Colon (tissue), 2 donors: ENCODE data around the gene EIF4E3.

ENCODE experiments used
- FAIRE-seq: peaks from 2 replicates; lab custom pipeline; 2012; peaks lifted over from hg19 to GRCh38; lab: Jason Lieb, UNC
- donor health status: control.
- donor health status: control.

The EIF4E3 gene

DNA sequence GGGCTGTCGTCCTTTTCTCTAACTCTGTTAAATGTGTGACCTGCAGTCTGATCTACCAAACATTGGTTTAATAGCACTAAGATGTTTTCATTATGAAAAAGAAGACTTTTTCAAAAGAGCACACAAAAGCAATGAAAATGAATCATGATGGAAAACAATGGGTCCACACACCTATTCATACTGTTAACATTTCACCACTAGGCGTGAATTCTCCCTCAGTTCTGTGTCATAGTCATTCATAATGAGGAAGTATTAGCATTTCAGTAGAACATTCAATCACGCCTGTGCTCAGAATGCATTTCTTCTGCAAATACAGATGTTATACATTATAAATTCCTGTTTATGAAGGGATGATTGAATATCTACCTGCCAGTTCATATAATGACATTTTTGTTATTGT is 35.9 kb downstream of the EIF4E3 start:
- FAIRE-seq: no peak

DNA sequence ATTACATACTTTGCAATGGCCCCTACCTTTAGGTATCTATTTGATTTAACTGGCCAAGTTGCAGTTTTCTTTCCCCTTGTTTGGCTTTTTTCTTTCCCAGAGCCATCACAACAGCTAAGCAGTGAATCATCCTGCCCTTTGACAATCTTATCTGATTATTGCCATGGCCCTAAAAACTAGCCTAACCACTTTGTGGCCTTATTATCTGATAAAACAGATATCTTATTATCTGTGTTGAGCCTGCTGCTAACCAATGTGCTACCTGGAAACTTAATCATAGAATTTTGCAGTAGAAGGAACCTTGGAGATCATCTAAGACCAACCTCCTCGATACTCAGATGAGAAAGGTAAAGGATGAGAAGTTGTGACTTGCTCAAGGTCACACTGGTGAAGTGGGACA is 37.1 kb downstream of the EIF4E3 start:
- FAIRE-seq: no peak

DNA sequence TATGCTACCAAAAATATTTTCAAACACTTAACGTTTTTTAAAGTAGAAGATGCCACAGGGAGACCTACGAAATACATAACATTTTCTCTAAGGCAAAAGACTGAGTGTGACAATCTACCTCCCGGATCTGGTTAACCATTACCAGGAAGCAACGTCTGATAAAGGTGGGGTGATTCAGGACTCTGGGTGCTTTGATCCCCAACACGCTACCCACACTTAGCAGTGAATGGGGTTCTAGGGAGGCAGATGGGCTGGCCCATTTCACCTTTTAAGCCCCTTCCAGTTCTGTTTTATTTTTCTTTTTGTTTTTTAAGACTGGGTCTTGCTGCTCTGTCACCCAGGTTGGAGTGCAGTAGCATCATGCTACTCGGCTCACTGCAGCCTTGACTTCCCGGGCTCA is 39.5 kb downstream of the EIF4E3 start:
- no peak for FAIRE-seq

DNA sequence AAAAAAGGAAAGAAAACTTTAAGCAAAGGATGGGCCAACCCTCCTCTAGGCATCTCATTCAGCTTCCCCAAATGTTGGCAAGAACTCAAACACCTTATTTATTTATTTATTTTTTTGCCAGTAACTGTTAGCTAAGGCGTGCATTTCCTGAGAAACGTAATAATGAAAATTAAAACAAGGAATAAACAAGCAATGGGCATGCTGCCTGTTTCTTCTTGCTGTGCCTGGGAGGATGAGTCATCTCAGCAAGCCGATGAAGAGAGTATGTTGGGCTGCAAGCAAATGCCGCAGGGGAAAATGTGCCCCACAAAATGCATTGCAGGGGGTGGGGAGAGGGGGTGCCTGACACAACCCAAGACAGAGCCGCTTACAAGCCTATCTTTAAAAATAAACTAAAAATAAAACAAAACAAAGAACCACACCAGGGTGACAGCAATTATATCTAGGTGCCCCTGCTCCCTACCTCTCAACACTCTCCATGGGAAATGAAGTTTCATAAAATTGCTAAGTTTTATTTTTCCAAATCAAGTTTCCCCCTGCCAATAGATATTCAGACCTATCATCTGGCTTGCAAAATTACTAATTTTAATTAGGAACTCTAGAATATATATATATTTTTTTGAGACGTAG is 40.3 kb downstream of the EIF4E3 start:
- no peak for FAIRE-seq

DNA sequence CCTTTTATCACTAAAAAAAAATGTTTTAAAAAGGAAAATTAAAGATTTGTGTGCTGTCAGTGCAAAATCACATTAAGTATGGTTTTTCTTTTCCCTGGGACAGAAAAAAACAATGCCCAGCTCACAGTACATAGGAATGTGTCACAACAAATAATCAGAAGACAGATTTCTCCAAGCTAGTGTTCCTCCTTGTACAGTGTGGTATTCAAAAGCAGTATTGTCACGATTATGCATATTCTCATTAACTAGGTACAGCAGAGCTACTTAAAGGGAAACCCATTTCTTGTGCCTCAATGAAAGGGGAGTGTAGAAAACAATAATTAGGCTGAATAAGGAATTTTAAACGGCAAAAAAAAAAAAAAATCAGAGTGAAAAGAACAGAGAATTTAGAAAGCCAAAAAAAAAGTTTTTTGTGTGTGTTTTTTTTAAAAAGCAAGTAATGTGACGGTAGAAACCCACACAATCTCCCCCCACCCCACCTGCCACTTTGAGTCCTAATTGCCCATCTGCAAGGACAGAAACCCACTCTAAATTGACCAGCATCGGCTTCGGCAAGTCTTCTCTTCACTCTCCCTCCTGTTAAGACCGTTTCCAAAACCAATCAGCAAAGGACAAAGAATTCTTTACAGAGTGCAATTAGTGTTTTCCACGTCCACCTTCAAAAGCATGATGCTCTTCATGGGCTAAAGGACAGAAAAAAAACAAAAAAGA is 41.0 kb downstream of the EIF4E3 start:
- FAIRE-seq: no peak

DNA sequence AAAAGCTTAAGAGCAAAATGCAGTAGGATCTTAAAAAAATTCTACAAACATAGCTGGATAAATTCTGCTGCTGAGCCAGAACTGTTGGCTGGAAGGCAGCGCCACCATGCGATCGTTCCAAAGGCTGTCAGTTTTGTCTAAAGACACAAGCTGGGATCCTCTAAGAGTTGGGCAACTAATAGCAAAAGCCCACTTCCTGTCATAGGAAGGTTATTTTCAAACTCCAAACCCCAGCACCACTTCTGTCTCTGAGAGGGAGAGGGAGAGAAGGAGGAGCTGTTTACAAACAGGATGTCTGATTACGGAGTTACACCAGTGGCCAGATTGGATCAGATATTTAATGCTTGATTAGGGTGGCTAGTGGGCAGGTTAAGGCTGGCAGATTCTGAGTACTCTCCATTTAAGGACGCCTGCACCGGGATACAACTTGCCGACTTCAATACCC is 44.0 kb downstream of the EIF4E3 start:
- no peak for FAIRE-seq

DNA sequence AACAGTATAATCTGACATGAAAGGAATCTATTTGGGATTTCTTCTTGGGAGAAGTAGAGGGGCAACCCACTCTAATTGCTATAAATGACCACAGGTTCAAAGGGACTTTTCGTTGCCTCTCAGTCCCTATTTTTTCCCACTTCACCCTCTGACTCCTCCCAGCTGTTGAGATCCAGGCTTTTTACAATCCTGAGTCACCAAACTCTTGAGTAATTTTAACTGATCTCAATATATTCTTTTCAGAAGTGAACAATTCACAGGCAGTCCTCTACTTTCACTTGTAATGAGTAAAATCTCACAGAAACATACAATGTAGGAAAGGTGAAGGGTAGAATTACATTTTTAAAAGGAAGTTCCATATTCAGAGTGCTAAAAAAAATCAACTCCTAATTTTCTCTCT is 44.6 kb downstream of the EIF4E3 start:
- no peak for FAIRE-seq

DNA sequence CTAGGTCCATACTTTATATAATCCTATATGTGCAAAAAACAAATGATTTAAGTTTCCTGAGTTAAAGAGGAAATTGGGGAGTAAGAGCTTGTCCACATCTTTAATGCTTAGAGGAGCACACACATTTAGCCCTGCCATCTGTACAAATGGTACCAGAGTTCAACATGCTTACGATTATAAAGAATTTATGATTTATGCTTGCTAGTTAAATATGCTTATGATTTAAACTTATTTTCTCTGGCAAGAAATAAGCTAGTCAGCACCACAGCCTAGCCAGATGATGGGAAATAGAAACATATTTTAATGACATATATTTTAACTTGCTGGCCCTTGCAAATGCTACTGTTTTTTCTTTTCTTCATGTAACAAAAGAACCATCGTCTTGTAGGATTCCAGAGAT is 48.3 kb downstream of the EIF4E3 start:
- no peak for FAIRE-seq

DNA sequence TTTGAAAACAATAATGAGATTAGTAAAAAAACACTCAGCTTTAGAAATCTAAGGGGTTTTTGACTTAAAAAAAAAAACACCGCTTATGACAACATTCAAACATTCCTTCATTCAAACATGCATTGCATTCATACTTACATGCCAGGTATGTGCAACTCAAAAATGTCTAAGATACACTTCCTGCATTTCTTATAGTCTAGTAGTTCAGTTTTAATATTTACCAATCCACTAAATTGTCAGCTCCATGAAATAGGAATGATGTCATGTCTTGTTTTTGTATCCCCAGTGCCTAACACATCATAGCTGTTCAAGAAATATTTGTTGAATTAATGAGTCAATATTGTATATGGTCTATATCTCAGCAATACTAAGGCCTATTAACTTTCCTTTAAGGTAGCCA is 51.7 kb downstream of the EIF4E3 start:
- no peak for FAIRE-seq

DNA sequence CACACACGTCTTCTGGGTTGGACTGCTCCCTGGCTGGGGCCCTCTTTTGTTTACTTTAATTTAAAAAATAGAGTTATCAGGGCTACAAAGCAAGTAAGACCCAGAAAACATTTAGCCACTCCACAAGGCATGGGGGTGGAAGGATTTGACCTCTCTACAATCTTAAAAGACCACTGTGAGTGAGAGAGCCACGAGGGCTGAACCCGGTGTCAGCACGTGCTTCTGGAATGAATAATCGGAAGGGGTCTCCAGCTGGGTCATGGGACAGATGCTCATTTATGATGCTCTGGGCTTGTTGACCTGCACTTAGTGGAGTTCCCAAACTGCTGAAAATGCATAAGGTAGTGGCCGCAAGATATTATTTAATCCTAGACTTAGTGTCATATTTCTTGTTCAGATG is 52.4 kb downstream of the EIF4E3 start:
- no peak for FAIRE-seq

DNA sequence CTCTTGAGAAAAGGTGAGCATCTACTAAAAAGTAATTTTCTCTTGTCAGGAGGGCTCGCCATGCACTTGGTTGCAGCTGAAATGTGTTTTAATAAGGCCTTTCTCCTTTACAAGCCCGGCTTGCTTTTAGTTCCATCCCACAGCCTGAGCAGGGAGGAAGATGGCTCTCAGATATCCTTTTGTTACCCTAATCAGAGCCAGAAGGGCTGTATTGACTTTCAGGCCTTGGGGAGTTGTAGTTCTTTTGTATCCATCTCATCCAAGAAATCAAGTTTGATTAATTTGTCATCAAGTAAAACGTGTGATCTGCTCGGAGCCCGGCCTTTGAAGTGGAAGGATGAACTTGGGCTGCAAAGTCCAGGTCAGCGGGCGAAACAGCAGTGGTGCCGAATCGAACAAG is 52.9 kb downstream of the EIF4E3 start:
- FAIRE-seq: no peak

DNA sequence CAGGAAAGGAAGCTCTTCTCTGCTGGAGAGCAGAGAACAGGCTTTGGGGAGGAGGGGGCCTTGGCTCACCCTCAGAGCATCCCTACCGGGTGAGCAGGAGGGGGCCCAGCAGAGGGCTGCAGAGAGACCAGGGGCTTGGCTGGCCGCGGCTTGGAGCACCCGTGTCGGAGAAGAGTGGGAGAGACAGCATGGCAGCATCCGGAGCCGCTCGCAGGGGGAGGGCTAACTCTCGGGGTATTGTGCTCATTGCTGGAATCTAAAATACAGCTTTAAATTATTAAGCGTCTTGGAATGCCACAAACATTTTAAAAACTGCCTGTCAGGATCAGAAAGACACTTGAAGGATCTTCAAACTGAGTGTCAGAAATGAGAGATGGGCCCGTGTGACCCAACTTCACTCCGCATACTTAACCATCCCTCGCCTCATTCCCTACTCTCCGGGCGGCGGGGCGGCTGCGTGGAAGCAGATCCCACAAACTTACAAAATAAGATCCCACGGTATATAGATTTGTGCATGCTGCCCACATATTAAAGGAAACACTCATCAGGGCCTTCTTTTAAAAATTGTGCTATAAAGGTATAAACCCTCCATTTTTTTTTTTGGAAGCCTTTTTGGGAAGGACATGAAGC is 53.9 kb downstream of the EIF4E3 start:
- no peak for FAIRE-seq

DNA sequence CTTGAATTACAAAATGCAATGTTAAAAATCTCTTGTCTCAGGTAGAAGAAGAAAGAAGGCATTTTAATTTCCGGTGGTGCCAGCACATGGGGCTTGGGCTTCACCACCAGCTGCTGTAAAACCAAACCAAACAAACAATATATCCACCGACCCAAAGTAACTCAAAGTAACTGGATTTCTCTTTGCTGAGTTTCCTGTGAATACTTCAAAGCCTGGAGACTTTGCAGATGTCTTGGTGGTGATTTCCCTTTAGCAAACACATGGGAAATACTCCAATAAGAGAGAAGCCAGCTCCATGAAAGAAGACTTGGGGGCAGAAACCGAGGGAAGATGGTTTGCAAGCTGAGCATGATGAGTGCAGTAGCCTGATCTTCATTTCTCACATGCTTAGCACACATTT is 62.6 kb downstream of the EIF4E3 start:
- no peak for FAIRE-seq

DNA sequence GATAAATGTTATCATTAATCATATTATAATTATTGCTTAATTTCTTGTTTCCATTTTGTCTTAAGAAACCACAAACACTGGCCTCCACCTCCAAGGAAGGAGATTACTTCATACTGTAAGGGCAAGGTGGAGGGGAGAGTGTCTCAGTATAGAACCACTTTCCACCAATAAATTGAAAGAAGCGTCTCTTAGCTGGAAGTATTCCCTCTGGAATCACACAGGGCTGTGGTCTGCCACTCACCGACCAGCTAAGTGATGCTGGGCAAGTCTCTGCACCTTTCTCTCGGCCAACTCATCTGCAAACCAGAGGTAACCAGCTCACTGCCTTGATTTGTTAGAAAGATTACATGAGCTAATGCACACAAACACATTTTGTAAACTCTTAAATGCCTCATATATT is 63.1 kb downstream of the EIF4E3 start:
- FAIRE-seq: no peak

DNA sequence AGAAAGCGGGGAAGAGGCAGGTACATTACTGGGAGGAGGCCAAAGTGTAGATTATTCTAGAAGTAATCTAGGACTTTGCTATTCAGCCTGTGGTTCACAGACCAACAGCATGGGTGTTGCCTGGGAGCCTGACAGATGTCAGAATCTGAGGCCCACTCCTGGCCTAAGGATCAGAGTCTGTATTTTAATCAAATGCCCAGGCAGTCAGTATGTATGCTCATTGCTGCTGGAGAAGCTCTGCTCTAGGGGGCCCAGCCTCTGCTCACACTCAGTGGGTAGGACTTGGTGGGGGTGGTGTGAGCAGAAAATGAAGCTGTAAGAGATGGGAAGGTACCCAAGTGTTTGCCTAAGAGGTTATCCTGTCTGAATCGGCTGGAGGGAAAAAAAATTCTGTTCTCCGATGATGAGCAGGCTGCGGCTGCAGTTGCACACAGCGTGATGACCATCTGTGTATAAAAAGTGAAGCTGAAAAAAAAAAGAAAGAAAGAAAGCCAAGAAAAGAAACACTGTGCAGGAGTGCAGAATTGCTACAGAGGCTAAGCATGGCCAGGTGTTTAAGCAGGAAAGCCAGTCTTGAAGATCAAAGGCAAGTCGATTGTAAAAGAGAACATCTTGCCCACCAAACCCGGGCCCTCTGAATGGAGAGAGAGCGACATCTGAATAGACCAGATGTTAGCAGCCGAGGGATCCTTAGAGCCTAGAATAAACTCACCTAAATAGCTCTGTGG is 65.2 kb downstream of the EIF4E3 start:
- no peak for FAIRE-seq

DNA sequence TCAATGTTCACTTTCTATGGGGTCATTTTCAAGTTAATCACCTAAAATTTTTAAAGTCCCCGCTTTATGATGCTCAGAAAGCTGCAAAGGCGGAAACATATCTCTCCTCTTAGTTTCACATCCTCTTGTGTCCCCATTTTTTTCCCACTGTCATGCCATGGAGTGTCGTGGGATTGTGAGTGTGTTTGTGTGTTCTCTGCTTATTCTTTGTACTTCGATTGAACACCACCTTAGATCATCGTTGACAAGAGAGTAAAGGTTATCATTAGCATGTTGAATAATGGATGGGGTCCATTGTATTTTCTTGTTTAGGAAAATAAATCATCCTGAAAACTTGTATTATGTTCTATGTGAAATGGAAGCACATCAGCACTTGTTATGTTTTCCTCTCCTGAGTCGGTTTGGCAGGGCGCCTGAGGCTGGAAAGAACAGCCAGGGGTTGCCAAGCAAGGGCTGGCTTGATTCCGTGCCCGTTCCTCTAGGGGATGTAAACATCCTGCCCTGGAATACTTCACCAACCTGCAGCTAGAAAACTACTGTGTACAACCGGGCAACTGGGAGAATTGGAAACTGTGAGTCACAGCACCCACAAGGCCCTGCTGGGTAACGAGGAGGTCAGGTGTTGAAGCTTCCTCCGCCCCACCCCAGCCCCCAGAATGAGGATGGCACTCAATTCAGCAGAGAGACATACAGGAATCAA is 67.2 kb downstream of the EIF4E3 start:
- no peak for FAIRE-seq

DNA sequence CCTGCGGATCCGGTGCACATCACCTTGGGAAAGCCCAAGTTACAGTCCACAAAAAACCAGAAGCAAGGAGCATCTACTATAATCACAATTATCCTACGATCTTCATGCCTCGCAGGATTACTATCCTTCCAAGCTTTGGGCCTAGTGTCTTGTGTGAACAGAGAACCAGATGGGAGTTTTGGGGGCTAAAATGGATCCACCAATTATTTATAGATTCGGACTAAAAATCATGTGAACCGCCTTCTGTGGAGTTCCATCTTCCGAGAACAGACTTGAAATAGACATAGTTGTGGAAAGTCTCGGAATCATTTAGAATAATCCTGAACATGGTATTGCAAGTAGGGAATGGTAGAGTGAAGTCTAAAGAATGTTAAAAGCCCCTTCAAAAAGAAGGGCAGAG is 70.1 kb downstream of the EIF4E3 start:
- FAIRE-seq: no peak

DNA sequence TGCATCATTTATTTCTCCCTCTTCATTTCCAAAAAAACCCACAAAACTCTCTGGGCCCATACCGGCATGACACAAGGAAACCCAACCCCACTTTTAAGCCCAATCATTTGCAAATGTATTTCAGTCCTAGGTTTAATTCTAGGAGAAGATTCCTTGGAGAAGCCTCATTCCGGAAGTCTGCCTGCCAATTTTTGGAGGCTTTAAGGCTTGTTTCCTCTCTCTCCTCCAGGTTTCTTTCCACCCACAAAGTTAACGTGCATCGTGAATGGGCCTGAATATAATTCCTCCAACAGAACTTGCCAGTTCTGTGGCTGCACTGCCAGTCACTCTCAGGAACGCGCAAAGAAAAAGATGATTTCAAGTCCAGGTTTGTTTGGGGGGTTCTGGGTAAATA is 71.8 kb downstream of the EIF4E3 start:
- no peak for FAIRE-seq

DNA sequence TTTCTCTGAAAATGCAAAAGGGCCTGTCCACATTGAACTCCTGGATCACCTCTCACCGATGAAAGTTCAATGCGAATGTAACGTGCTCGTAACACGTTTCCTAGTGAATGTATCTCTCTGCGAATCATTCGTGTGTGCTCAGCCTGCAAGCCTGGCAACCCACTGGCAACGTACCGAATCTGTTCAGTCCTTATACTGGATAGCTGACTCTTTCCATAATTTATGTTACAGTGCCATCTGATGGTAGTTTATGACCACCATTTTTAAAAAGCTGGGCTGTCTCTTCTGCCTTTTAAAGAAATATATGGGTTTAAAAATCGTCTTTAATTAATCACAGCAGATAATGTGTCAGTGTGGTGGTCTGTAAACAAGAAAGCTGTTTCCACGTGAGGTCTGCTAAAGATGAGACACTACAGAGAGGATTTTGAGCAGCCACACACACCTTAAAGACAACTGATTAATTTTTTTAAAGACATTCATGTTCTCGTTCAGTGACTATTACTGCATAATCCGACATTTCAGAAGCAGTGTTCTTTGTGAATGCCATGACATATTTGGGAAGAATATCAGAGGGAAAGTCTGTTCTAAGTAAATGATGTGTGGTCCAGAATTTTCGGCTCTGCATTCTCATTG is 72.3 kb downstream of the EIF4E3 start:
- FAIRE-seq: no peak

DNA sequence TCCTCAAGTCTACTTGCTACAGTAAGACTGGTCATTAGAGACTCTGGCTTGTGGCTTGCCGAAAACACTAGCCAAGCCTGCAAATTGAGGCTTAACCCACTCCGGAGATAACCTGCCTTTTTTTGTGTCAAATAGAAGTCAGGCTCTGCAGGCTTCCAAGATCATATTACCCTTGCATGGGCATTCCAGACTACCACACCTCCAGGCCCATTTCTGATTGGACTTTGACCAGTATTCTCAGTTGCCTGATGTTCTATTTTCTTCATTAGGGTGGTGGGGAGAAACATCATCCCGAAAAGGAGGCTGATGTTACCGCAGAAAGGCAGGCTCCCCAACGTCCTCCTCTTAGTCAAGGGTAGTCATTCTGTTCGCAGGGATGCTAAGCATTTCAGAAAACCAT is 73.6 kb downstream of the EIF4E3 start:
- FAIRE-seq: no peak

DNA sequence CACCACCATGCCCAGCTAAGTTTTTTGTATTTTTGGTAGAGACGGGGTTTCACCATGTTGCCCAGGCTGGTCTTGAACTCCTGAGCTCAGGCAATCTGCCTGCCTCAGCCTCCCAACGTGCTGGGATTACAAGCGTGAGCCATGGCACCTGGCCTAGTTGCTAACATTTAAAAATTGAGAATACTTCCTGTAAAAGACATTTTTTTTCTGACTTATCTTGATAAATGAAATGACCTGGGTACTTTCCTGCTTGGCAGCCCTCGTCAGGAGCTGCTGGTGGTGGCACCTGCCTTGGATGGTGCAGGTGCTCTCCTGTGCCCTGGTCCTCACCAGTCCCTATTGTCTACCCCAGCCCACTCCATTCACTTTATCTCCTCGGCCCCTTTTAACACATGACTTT is 74.8 kb downstream of the EIF4E3 start:
- no peak for FAIRE-seq

DNA sequence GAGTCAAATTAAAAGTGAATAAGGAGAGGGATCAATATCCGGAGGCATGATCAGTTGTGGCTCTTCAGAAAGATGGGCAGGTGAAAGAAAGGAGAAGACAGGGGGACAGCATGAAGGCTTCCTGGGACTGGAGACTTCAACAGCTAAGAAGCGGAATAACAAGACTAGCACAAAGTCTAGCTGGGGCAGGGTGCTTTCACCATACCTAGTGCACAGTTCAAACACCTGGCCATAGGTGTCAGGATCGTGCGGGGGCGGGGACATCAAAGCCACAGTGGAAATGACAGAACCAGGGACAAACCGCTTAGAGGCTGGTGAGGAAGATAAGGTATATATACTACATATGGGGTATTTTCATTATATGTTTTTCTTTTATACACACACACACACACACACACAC is 75.4 kb downstream of the EIF4E3 start:
- no peak for FAIRE-seq
